Thymus (tissue), 11 donors: Measurements from ENCODE around the gene HIP1. TPM values are rescaled to one million over a fixed set of nuclear protein-coding genes. Genes with fewer than 3 reads are reported as not detected.
"Not testable (repeated sequence)": the region's sequence is repeated elsewhere in the genome, so short reads cannot be mapped to it uniquely, and the experiment has no call there.

Source experiments
- DNase-seq, 9 donors: peaks; one replicate each; pipeline ENCODE4 v3.0.0-alpha.2; 2013; ENCODE audit warnings: low spot score in 9 of 9, low read depth in 6 of 9, missing footprints in 1 of 9
- H3K27ac ChIP-seq, 2 donors: one replicate each; pipeline ENCODE4 v1.5.1; 2013; ENCODE audit warnings: control low read depth in 1 of 2, low read depth in 1 of 2, low read length in 1 of 2, mild to moderate bottlenecking in 1 of 2, moderate library complexity in 1 of 2
- H3K27me3 ChIP-seq, 2 donors: one replicate each; pipeline ENCODE4 v1.5.1; 2013; ENCODE audit warnings: low read length in 1 of 2; ENCODE audit not compliant: control insufficient read depth in 2 of 2, insufficient read depth in 1 of 2
- H3K36me3 ChIP-seq, 2 donors: one replicate each; pipeline ENCODE4 v1.5.1; 2013; ENCODE audit warnings: low read length in 1 of 2, mild to moderate bottlenecking in 1 of 2, moderate library complexity in 1 of 2; ENCODE audit not compliant: control insufficient read depth in 2 of 2, insufficient read depth in 2 of 2
- H3K4me1 ChIP-seq, 2 donors: one replicate each; pipeline ENCODE4 v1.5.1; 2013; ENCODE audit warnings: low read length in 2 of 2; ENCODE audit not compliant: control insufficient read depth in 2 of 2, insufficient read depth in 2 of 2
- H3K4me3 ChIP-seq, 2 donors: one replicate each; pipeline ENCODE4 v1.5.1; 2013; ENCODE audit warnings: low read length in 2 of 2, control low read depth in 1 of 2, mild to moderate bottlenecking in 1 of 2
- H3K9me3 ChIP-seq, 2 donors: one replicate each; pipeline ENCODE4 v1.5.1; 2013; ENCODE audit warnings: low read length in 1 of 2, mild to moderate bottlenecking in 1 of 2; ENCODE audit not compliant: control insufficient read depth in 2 of 2, insufficient read depth in 1 of 2
- WGBS: extraction: QIAGEN DNeasy Blood & Tissue Kit; methylation state at CpG from one replicate; pipeline ENCODE4 v1.1.7; 2013; 5-methylcytosine and 5-hydroxymethylcytosine counted together
- polyA plus RNA-seq: library from polyadenylated mRNA; stranded (reverse); fragments of 200-250 nt; gene quantifications from one replicate; pipeline ENCODE4 v1.2.3, GENCODE V29; 2013
- total RNA-seq: library from RNA; stranded (reverse); fragments of 120-200 nt; gene quantifications from one replicate; pipeline ENCODE4 v1.2.4, GENCODE V29; 2013
- donor health status: healthy.

HIP1 gene
- total and polyA plus RNA-seq, 2 donors = 3.3 to 3.5 TPM

- H3K27ac ChIP-seq = no peak overlapping the region
- no peaks in the 10 kb centered on the region for H3K36me3 ChIP-seq
- H3K9me3 ChIP-seq = no peaks in the 10 kb centered on the region
- no peaks in the 10 kb centered on the region for H3K27me3 ChIP-seq
- peaks cover 3 to 19% of the 10 kb centered on the region in 2 donors for H3K4me1 ChIP-seq
- DNase-seq = no peak
- 80% methylated on average over 9 of the region's 9 CpGs for WGBS
- H3K4me3 ChIP-seq = no peak overlapping the region
Measured at GRCh38 chr7:75621124-75621523, 117.6 kb downstream of the HIP1 start.

GRCh38 chr7:75619636-75620035 is 119.1 kb downstream of the HIP1 start:
- Histone ChIP-seq H3K4me1 (peaks cover 3 to 19% of the 10 kb centered on the region in 2 donors), H3K36me3 (no peaks in the 10 kb centered on the region), H3K27me3 (no peaks in the 10 kb centered on the region), H3K9me3 (no peaks in the 10 kb centered on the region), H3K4me3 (no peak overlapping the region), H3K27ac (no peak overlapping the region)
- no peak for DNase-seq
- WGBS = 95% methylated on average over 4 of the region's 4 CpGs

- peak; percentile 23 to 77 (median 57) for DNase-seq
- H3K27ac ChIP-seq = peak overlapping the region; percentile 33 to 39
- no peaks in the 10 kb centered on the region for H3K9me3 ChIP-seq
- H3K27me3 ChIP-seq = no peaks in the 10 kb centered on the region
- H3K4me3 ChIP-seq = no peak overlapping the region
- 11% methylated on average over 12 of the region's 12 CpGs for WGBS
- peaks cover 3 to 19% of the 10 kb centered on the region in 2 donors for H3K4me1 ChIP-seq
- H3K36me3 ChIP-seq = no peaks in the 10 kb centered on the region
Measured at GRCh38 chr7:75617634-75618234, 121.0 kb downstream of the HIP1 start.

GRCh38 chr7:75616421-75617167 is 122.1 kb downstream of the HIP1 start:
- DNase-seq = no peak
- H3K9me3 ChIP-seq = no peaks in the 10 kb centered on the region
- 80% methylated on average over 9 of the region's 9 CpGs for WGBS
- peaks cover 3 to 19% of the 10 kb centered on the region in 2 donors for H3K4me1 ChIP-seq
- no peak overlapping the region for H3K27ac ChIP-seq
- no peaks in the 10 kb centered on the region for H3K36me3 ChIP-seq
- no peak overlapping the region for H3K4me3 ChIP-seq
- no peaks in the 10 kb centered on the region for H3K27me3 ChIP-seq

GRCh38 chr7:75614401-75614800 is 124.3 kb downstream of the HIP1 start:
- 98% methylated on average over 6 of the region's 6 CpGs for WGBS
- no peak overlapping the region for H3K27ac ChIP-seq
- H3K9me3 ChIP-seq = no peaks in the 10 kb centered on the region

GRCh38 chr7:75613351-75613750 is 125.4 kb downstream of the HIP1 start:
- H3K36me3 ChIP-seq = no peaks in the 10 kb centered on the region
- H3K4me1 ChIP-seq = peaks cover 3 to 12% of the 10 kb centered on the region in 2 donors
- H3K27ac ChIP-seq = no peak overlapping the region
- no peak for DNase-seq
- H3K4me3 ChIP-seq = no peak overlapping the region
- WGBS = over 99% methylated on average over 4 of the region's 4 CpGs
- H3K27me3 ChIP-seq = no peaks in the 10 kb centered on the region
- H3K9me3 ChIP-seq = no peaks in the 10 kb centered on the region

More at GRCh38 chr7:75614401-75614800, 124.3 kb downstream of the HIP1 start:
- DNase-seq = no peak
- H3K36me3 ChIP-seq = no peaks in the 10 kb centered on the region
- no peak overlapping the region for H3K4me3 ChIP-seq
- H3K4me1 ChIP-seq = peaks cover 3 to 19% of the 10 kb centered on the region in 2 donors
- no peaks in the 10 kb centered on the region for H3K27me3 ChIP-seq

- WGBS = 95% methylated on average over 16 of the region's 16 CpGs
- H3K4me1 ChIP-seq = no peaks in the 10 kb centered on the region
Measured at GRCh38 chr7:75611557-75612178, 127.1 kb downstream of the HIP1 start.

GRCh38 chr7:75609416-75609815 is 129.3 kb downstream of the HIP1 start:
- H3K27ac ChIP-seq, H3K4me3 ChIP-seq, H3K27me3 ChIP-seq, H3K4me1 ChIP-seq, H3K9me3 ChIP-seq, H3K36me3 ChIP-seq, DNase-seq: not testable (repeated sequence)
- 96% methylated on average over 11 of the region's 11 CpGs for WGBS

More at GRCh38 chr7:75611557-75612178, 127.1 kb downstream of the HIP1 start:
- H3K27ac ChIP-seq = no peak overlapping the region
- no peaks in the 10 kb centered on the region for H3K36me3 ChIP-seq
- H3K27me3 ChIP-seq = no peaks in the 10 kb centered on the region
- no peak overlapping the region for H3K4me3 ChIP-seq
- H3K9me3 ChIP-seq = no peaks in the 10 kb centered on the region
- no peak for DNase-seq

- no peaks in the 10 kb centered on the region for H3K9me3 ChIP-seq
- no peaks in the 10 kb centered on the region for H3K4me1 ChIP-seq
- no peaks in the 10 kb centered on the region for H3K36me3 ChIP-seq
- DNase-seq = no peak
- no peaks in the 10 kb centered on the region for H3K27me3 ChIP-seq
- H3K4me3 ChIP-seq = no peak overlapping the region
- H3K27ac ChIP-seq = no peak overlapping the region
- WGBS = 94% methylated on average over 8 of the region's 8 CpGs
Measured at GRCh38 chr7:75608451-75609122, 130.2 kb downstream of the HIP1 start.
